IPS-NIHi7 (cell line): Measurements from ENCODE around the gene MIF4GD.
"Not testable (repeated sequence)": the region's sequence is repeated elsewhere in the genome, so short reads cannot be mapped to it uniquely, and the experiment has no call there.

ENCODE experiments used
- DNase-seq: peaks from one replicate; pipeline ENCODE4 v3.0.0; 2012; ENCODE audit warnings: mixed read lengths; ENCODE audit errors: extremely low spot score

The MIF4GD gene

GRCh38 chr17:75270966-75271232, at the start of gene MIF4GD:
Gene MIF4GD, minus strand, starts transcription at chr17:75271231. Its CDS starts 1,036 bp downstream, at chr17:75270195.
- DNase-seq, result no peak

- no peak for DNase-seq
Observed at GRCh38 chr17:75319904-75320691, 49.1 kb upstream of the MIF4GD start.

GRCh38 chr17:75318615-75319222, 47.7 kb upstream of the MIF4GD start:
- no peak for DNase-seq

GRCh38 chr17:75318211-75318610, 47.2 kb upstream of the MIF4GD start:
- DNase-seq, result no peak

GRCh38 chr17:75317671-75318070, 46.6 kb upstream of the MIF4GD start:
- DNase-seq, result peak; percentile 43

GRCh38 chr17:75316253-75316652, 45.2 kb upstream of the MIF4GD start:
- no peak for DNase-seq

- no peak for DNase-seq
Observed at GRCh38 chr17:75315541-75316243, 44.7 kb upstream of the MIF4GD start.

- no peak for DNase-seq
Observed at GRCh38 chr17:75313941-75314551, 43.0 kb upstream of the MIF4GD start.

- no peak for DNase-seq
Observed at GRCh38 chr17:75308732-75309629, 38.0 kb upstream of the MIF4GD start.

GRCh38 chr17:75307957-75308731, 37.1 kb upstream of the MIF4GD start:
- no peak for DNase-seq

GRCh38 chr17:75301502-75302206, 30.6 kb upstream of the MIF4GD start:
- no peak for DNase-seq

GRCh38 chr17:75301049-75301448, 30.0 kb upstream of the MIF4GD start:
- DNase-seq, result no peak

- no peak for DNase-seq
Observed at GRCh38 chr17:75300280-75300679, 29.2 kb upstream of the MIF4GD start.

GRCh38 chr17:75295201-75296158, 24.4 kb upstream of the MIF4GD start:
- DNase-seq, result no peak

- DNase-seq, result not testable (repeated sequence)
Observed at GRCh38 chr17:75292810-75293448, 21.9 kb upstream of the MIF4GD start.

- DNase-seq, result no peak
Observed at GRCh38 chr17:75289832-75290337, 18.9 kb upstream of the MIF4GD start.

GRCh38 chr17:75289115-75289831, 18.2 kb upstream of the MIF4GD start, which contains the start of gene SLC25A19:
Gene SLC25A19, minus strand, starts transcription at chr17:75289433. Its CDS starts 2,669 bp downstream, at chr17:75286764.
- DNase-seq, result peak; percentile 99
